Measurements from ENCODE around the gene SRL.

SRL gene

GRCh38 chr16:4200000-4200780 is 41.7 kb downstream of the SRL start:
- peak; percentile 29 to 78 (median 60) for DNase-seq

DNA sequence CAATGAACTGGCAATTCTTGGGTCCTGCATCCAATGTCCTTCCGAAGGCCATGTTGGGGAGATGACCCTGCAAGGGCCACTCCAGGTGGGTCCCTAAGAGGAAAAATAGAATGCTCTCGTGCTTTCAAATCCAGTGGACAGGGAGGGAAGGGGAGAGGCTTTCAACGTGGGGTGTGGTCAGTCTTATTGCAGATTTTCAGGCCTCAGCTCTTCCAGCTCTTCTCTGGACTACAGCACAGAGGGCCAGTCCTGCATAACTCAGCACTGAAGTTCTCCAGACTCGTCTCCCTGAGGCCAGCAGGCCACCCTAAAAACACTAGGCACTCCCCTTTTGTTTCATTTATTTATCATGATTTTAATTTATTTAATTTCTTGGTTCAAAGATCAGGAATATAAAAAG is 43.1 kb downstream of the SRL start:
- DNase-seq, result no peak

- DNase-seq, result no peak
Measured at GRCh38 chr16:4194661-4195060, 47.2 kb downstream of the SRL start.

DNA sequence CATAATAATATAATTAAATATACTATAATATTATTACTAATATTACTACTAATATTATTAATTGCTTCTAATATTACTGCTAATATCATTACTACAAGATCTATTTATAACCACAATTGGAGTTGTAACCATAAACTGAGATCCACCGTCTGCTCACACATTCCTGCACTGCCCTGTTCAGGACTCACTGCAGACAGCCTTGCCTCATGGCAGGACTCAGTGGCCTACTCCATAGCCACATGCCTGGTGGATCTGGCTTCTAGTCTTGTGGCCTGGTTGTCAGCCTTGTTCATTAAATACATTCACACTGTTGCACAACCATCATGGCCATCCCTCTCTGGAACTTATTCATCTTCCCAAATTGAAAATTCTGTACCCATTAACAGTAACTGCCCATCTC is 48.0 kb downstream of the SRL start:
- DNase-seq, result no peak

- no peak for DNase-seq
Measured at GRCh38 chr16:4192206-4192605, 49.7 kb downstream of the SRL start.

DNA sequence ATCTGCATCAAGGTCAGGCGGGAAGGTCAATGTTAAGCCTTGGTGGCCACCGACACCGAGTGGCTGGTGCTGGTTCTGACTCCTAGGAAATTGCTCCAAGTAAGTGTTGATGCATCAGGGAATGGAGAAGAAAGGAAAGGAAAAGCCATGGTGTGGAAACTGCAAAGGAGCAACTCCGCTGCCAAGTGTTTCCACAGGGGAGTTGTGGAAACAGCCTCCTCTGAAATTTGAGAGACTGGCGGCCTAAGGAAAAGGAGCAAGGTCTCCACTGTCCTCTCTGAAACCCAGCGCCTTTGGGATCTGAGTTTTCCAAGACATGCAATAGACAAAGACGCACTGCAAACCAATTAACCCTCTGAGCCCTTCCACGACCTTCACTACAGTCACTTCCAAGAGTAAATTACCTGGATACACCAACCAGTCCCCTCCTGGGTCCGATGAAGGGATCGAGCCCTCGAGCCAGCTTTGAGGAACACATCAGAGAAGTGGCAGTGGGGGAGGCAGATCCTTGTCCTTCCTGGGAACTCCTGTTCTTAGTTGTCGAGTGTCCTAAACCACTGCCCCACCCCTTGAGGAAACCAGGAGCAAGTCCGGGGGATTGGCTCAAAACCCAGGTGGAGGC is 51.1 kb downstream of the SRL start:
- DNase-seq, result no peak

DNA sequence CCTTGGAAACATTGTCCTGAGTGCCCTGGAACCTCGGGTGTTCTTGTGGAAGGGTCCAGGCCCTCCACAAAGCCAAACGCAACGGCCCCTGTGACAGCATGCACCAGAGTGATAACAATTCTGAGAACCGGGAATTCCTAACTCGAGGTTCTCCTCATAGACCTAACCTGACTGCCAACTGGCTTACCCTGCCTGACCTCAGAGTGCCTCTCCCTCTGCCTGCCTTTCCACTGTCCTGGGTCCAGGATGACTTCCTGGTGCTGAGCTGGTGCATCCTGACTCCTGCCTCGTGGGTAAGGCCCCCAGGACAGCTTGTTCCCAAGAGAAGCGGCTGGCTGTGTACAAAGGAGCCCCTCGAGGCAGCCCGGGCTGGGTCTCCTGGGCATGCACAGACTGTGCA is 51.8 kb downstream of the SRL start:
- no peak for DNase-seq

- DNase-seq, result no peak
Measured at GRCh38 chr16:4184038-4184702, 57.7 kb downstream of the SRL start.

DNA sequence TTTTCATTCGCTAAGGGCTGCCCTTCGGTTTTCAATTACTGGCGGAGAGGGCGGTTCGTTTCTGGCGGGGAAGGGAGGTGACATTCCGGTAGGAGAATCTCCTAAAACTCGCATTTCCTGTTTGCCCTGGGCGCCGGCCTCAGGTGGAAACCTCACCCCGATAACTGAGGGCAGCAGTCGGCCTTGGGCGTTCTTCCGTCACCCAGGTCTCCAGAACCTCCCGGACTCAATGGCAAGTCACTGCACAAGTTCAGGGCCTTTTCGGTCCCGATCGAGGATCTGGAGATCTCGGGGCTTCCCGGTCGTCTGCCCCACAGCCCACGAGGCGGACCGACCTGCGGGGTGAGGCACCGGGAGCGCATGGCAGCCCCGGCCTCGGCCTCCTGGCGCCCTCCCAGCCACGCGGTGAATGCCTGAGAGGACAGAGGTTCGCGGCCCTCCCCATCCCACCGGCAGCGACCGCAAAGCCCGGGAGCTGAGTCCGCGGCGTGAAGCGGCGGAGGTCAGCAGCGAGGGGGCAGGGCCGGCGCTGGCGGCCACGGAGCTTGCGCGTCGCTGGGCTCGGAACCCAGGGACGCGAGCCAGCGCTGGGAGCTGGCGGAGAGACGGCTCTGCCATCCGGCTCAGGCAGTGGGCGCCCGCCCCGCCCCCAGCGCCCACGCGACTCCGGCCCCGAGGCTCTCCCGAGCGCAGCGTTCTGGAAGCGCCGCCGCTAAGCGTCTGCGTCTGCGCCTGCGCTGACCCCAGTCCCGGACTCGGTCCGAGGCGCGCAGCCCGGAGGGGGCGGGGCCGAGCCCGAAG is 58.4 kb downstream of the SRL start:
- peak; percentile 89 to 94 (median 93) for DNase-seq

DNA sequence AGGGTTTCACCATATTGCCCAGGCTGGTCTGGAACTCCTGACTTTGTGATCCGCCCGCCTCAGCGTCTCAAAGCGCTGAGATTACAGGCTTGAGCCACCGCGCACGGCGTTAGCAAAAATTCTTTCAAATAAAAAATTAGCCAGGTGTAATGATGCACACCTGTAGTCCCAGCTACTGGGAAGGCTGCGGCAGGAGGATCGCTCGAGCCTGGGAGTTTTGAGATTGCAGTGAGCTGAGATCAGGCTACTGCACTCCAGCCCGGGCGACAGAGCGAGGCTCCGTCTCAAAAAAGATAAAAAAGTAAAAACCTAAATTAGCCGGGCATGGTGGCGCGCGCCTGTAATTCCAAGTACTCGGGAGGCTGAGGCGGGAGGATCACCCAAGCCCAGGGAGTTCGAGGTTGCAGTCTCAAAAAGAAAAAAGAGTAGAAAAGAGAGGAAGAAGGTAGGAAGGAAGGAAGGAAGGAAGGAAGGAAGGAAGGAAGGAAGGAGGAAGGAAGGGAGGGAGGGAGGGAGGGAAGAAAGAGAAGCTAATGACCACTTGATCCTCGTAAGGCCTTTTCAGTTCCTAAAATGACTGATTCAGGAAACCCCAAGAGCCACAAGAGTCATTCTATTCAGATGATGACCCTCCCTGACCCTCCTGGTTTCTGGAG is 59.2 kb downstream of the SRL start:
- no peak for DNase-seq

DNA sequence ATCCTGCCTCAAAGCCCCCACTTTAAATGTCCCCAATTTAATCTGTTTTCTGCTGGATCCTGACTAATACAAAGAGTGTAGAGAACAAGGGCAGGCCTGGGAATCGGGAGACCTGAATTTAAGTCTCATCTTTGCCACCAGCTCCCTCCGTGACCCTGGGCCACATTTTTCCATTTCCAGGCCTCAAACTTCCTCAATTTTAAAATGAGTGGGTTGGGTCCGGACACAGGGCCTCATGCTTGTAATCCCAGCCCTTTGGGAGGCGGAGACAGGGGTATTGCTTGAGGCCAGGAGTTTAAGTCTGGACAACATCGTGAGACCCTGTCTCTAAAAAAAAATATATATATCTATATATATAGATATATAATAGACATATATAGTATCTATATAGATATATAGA is 61.4 kb downstream of the SRL start:
- no peak for DNase-seq

DNA sequence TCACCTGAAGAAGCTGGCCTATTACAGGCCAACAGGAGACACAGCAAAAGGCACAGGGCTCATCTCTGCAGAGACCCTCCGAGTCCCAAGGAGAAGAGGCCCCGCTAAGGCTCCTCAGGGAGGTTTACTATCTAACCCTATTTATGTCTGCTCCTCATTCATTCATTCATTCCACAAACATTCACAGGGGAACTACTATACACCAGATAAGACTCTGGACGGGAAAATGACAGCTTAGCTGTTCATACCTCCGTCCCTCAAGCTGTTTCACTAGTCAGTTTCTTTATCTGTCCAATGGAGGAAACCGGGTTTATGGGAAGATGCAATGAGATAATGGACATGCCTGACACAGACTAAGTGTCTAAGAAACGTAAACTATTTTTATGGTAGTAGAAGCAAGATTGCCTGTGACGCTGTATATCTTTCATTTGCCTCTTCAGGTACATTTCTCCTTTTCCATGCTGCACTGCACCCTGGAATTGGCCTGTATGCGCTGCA is 62.1 kb downstream of the SRL start:
- DNase-seq, result no peak

GRCh38 chr16:4179020-4179419 is 62.9 kb downstream of the SRL start:
- no peak for DNase-seq

DNA sequence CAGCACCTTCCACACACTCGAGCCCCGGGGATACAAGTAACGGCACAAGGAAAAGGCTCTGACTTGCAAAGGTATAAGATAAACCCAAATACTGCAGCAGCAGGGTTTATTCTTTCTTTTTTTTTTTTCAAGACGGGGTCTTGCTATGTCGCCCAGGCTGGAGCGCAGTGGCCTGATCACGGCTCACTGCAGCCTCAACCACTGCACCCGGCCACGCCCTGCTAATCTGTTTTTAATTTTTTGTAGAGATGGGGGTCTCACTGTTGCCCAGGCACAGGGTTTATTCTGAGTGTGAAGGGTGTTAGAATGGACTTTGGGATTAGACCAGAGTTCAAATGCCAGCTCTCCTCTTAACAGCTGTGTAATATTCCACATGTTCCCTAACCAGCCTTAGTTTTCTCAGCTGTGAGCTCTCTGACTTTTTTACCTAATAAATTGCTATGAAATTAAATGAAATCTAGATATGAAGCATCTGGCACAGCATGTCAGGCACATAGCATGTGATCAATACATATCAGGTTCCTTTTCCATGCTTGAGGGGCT is 63.3 kb downstream of the SRL start:
- DNase-seq, result no peak

DNA sequence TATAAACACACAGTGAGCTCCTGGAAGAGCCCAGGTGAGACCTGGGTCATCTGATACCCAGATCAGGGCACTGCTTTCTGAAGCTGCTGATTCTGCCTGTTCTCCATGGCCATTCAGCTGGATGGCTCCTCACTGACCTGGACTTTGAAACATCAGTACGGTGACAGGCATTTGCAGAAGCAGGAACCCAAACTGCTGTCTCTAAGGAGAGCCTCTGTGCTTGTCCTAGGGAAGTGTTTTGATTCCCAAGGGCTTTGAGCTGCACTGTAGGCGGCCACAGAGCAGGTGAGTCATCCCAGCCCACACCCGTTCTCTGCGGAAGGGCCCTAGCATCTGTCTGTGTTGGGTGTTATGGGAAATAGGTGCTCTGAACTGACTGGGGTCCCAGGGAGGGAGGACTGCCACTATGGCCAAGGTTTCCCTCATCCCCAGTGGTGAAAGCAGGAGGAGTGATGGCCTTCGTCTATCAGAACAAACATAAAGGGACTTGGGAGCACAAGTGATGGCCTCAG is 64.9 kb downstream of the SRL start:
- peak in 1 of 3 experiments; percentile 6 for DNase-seq

GRCh38 chr16:4175849-4176248 is 66.0 kb downstream of the SRL start:
- no peak for DNase-seq

- DNase-seq, result no peak
Measured at GRCh38 chr16:4172070-4172469, 69.8 kb downstream of the SRL start.

GRCh38 chr16:4169415-4169814 is 72.5 kb downstream of the SRL start:
- no peak for DNase-seq

- no peak for DNase-seq
Measured at GRCh38 chr16:4166821-4167220, 75.1 kb downstream of the SRL start.

DNA sequence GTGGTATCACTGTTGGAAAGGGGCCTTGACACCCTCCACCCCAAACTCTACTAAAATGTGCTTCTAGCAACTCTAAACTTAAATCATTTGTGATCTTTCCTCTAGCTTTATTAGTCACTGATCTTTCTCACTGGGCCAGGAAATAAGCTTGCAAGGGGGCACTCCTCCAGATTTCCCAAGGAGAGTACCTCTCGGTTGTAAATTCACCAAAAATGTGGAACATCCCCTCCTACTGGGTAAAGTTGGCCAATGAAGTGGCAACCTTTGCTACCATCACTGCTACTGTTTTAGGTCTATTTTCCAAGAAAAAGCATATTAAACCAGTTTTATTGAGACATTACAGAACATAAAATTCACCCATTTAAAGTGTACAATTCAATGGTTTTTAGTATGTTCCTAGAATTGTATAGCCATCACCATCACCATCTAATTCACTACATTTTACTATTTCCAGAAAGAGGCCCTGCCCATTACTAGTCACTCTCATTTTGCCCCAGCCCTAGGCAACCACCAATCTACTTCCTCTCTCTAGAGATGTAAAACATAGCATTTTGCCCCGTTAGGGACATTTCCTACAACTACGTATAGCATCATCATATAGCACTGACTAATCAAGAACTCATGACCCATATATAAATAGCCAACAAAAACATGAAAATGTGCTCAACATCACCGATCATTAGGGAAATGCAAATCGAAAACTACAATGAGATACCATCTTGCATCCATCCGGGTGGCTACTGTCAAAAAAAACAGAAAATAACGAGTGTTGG is 81.0 kb downstream of the SRL start:
- DNase-seq, result no peak

GRCh38 chr16:4159726-4160125 is 82.2 kb downstream of the SRL start:
- DNase-seq, result no peak
